Ishikawa (cell line): ENCODE data around the gene IL33.

Experiments
- CEBPB ChIP-seq: IDR thresholded peaks from 2 replicates; pipeline ENCODE4 v1.6.1; 2012
- CREB1 ChIP-seq: IDR thresholded peaks from 2 replicates; pipeline ENCODE4 v1.6.1; 2012; ENCODE audit warnings: low read depth
- EP300 ChIP-seq: IDR thresholded peaks from 2 replicates; pipeline ENCODE4 v1.6.1; 2012; ENCODE audit warnings: borderline replicate concordance
- FOXM1 ChIP-seq: IDR thresholded peaks from 2 replicates; pipeline ENCODE4 v1.6.1; 2012; ENCODE audit warnings: low read depth, borderline replicate concordance
- NFIC ChIP-seq: IDR thresholded peaks from 2 replicates; pipeline ENCODE4 v1.6.1; 2012
- RAD21 ChIP-seq: IDR thresholded peaks from 2 replicates; pipeline ENCODE4 v1.6.1; 2012; ENCODE audit warnings: low read depth
- TAF1 ChIP-seq: IDR thresholded peaks from 2 replicates; pipeline ENCODE4 v1.6.1; 2012; ENCODE audit warnings: low read depth, mild to moderate bottlenecking
- TCF12 ChIP-seq: IDR thresholded peaks from 2 replicates; pipeline ENCODE4 v1.6.1; 2012; ENCODE audit warnings: low read depth
- TEAD4 ChIP-seq: IDR thresholded peaks from 2 replicates; pipeline ENCODE4 v1.6.1; 2012
- YY1 ChIP-seq: IDR thresholded peaks from 2 replicates; pipeline ENCODE4 v1.6.1; 2012; ENCODE audit warnings: low read depth
- ZBTB7A ChIP-seq: IDR thresholded peaks from 2 replicates; pipeline ENCODE4 v1.6.1; 2012; ENCODE audit warnings: low read depth
- TF ChIP-seq, protein P1 (sequence below): IDR thresholded peaks from 2 replicates; pipeline ENCODE4 v1.6.1; 2012
- TF ChIP-seq, protein P2 (sequence below): IDR thresholded peaks from 2 replicates; pipeline ENCODE4 v1.6.1; 2012; ENCODE audit warnings: low read depth, mild to moderate bottlenecking
- TF ChIP-seq, protein P3 (sequence below): IDR thresholded peaks from 2 replicates; pipeline ENCODE4 v1.6.1; 2012

DNA sequence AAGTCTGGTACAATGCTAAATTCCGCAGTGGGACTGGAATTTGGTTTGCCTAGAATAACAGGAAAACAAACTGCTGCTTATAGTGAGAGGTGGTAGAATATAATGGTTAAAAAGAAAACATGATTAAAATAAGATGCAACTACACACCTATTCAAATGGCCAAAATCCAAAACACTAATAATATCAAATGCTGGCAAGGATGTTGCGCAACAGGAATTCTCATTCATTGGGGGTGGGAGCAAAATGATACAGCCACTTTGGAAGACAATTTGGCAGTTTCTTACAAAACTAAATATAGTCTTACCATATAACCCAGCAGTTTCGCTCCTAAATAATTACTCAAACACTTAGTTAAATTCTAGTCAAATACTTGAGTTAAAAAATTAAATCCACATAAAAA lies 61.8 kb downstream of the IL33 start:
- TF ChIP-seq CEBPB (peak; percentile 85), EP300 (no peak), TCF12 (no peak), FOXM1 (no peak), TAF1 (no peak), RAD21 (no peak), TEAD4 (no peak), ZBTB7A (no peak), NFIC (no peak), YY1 (no peak), CREB1 (no peak)
- TF ChIP-seq, protein P1, sequence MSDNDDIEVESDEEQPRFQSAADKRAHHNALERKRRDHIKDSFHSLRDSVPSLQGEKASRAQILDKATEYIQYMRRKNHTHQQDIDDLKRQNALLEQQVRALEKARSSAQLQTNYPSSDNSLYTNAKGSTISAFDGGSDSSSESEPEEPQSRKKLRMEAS = no peak
- TF ChIP-seq, protein P2, sequence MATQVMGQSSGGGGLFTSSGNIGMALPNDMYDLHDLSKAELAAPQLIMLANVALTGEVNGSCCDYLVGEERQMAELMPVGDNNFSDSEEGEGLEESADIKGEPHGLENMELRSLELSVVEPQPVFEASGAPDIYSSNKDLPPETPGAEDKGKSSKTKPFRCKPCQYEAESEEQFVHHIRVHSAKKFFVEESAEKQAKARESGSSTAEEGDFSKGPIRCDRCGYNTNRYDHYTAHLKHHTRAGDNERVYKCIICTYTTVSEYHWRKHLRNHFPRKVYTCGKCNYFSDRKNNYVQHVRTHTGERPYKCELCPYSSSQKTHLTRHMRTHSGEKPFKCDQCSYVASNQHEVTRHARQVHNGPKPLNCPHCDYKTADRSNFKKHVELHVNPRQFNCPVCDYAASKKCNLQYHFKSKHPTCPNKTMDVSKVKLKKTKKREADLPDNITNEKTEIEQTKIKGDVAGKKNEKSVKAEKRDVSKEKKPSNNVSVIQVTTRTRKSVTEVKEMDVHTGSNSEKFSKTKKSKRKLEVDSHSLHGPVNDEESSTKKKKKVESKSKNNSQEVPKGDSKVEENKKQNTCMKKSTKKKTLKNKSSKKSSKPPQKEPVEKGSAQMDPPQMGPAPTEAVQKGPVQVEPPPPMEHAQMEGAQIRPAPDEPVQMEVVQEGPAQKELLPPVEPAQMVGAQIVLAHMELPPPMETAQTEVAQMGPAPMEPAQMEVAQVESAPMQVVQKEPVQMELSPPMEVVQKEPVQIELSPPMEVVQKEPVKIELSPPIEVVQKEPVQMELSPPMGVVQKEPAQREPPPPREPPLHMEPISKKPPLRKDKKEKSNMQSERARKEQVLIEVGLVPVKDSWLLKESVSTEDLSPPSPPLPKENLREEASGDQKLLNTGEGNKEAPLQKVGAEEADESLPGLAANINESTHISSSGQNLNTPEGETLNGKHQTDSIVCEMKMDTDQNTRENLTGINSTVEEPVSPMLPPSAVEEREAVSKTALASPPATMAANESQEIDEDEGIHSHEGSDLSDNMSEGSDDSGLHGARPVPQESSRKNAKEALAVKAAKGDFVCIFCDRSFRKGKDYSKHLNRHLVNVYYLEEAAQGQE = no peak
- TF ChIP-seq, protein P3, sequence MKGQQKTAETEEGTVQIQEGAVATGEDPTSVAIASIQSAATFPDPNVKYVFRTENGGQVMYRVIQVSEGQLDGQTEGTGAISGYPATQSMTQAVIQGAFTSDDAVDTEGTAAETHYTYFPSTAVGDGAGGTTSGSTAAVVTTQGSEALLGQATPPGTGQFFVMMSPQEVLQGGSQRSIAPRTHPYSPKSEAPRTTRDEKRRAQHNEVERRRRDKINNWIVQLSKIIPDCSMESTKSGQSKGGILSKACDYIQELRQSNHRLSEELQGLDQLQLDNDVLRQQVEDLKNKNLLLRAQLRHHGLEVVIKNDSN = no peak
